T-helper 2 cell treated with Interferon-gamma antibody and Interleukin-4, amounts not matched to agents 5 μg/mL and 100 μg/mL, for 36 hours (primary cell): ENCODE measurements around the gene DGCR8.

Experiments
- DNase-seq: peaks from one replicate; pipeline ENCODE4 v3.0.0; 2021; ENCODE audit warnings: low spot score
- H3K27ac Mint-ChIP-seq: one replicate; pipeline ENCODE4 v1.8.0; 2021; ENCODE audit warnings: mild to moderate bottlenecking, mixed read lengths
- H3K27me3 Mint-ChIP-seq: one replicate; pipeline ENCODE4 v1.8.0; 2021; ENCODE audit warnings: low read depth, mixed read lengths
- H3K36me3 Mint-ChIP-seq: one replicate; pipeline ENCODE4 v1.8.0; 2021; ENCODE audit warnings: low read depth, mixed read lengths
- H3K4me1 Mint-ChIP-seq: one replicate; pipeline ENCODE4 v1.8.0; 2021; ENCODE audit warnings: low read depth, mixed read lengths
- H3K4me3 Mint-ChIP-seq: one replicate; pipeline ENCODE4 v1.8.0; 2022; ENCODE audit warnings: mild to moderate bottlenecking, moderate library complexity, mixed read lengths
- H3K9me3 Mint-ChIP-seq: one replicate; pipeline ENCODE4 v1.8.0; 2021; ENCODE audit warnings: mixed read lengths

DGCR8 gene

DNA sequence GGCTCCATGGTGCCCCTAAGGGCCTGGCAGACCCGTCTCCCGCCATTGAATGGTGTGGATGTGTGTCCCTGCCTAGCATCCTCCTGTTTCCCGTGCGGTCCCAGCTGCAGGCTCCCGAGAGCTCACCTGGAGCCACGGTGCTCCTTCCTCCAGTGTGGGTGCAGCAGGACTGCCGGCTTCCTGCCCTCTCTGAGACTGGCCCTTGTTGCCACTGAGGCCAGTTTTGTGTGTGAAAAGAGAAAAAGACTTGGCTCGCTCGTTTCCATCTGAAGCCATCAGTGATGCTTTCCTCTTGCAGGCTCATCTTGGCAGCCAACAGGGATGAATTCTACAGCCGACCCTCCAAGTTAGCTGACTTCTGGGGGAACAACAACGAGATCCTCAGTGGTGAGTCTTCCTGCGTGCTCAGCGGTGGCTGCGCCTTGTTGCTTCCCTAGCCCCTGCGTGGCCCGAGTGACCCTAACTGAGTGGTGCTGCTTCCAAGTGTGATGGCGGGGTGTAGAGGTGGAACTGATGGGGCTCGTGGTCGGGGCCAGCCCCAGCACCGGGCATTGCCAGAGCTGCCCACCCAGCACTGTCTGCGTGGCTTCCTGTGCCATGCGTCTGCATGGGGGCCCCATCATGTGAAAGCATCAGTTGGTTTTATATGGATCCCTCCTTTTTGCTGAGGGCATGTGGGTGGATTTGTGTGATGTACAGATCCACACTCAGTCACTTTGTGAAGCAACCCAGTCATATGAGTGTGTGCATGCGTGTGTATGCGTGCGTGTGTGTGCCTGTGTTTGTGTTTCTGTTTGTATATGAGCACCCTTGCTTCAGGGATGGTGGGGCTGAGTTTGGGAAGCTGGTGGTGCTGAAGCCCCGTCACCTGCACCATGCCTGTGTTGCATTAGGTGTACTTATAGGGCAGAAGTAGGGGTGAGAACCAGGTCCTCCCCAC lies 36.7 kb upstream of the DGCR8 start:
- no peak overlapping the region for H3K4me3 Mint-ChIP-seq
- no peak overlapping the region for H3K27ac Mint-ChIP-seq
- peaks cover 35% of the 10 kb centered on the region for H3K36me3 Mint-ChIP-seq
- no peaks in the 10 kb centered on the region for H3K27me3 Mint-ChIP-seq
- H3K9me3 Mint-ChIP-seq: peaks cover 7% of the 10 kb centered on the region
- no peaks in the 10 kb centered on the region for H3K4me1 Mint-ChIP-seq
- DNase-seq: no peak

DNA sequence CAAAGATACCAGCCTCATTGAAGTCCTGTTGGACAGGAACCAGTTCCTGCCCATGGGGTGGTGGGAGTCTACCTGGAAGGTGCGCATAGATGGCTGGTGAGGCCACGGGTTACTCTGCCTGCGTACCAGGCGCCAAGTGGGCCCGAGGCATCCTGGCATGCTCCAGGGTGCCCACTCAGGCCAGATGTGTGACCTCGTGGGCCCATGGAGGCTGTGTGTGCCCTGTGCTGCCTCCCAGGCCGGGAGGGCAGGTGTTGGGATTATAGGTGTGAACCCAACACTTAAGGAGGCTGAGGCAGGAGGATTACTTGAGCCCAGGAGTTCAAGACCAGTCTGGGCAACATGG lies 36.1 kb upstream of the DGCR8 start:
- Mint-ChIP-seq H3K36me3 (peaks cover 40% of the 10 kb centered on the region), H3K4me3 (no peak overlapping the region), H3K27me3 (no peaks in the 10 kb centered on the region), H3K9me3 (peaks cover 13% of the 10 kb centered on the region), H3K4me1 (no peaks in the 10 kb centered on the region), H3K27ac (no peak overlapping the region)
- DNase-seq: no peak

DNA sequence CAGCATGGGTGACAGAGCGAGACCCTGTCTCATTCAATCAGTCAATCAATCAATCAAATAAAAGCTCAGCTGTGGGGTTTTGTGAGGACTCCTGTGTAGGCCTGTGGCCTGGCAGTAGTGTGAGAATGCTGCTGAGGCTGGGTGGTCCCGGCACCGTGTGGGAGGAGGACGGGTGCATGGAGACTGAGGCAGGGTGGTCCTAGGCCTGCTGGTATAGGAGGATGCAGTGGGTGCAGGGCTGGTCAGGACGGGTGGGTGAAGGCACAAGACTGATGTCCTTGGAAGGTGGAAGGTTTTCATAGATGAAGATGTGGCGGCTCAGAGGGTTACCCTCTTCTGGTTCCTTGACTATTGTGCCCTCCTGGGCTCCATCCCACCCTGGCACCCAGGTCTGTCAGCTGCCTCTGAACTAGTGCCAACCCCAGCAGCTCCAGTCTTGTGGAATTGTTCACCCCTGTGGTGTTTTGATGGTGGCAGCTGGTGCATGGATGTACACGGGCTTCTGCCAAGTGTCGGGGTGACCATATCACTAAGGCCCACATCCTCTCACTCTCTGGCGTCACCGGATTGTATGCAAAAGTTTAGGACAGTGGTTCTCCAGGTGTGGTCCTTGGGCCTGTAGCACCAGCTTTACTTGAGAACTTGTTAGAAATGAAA lies 35.4 kb upstream of the DGCR8 start:
- no peaks in the 10 kb centered on the region for H3K27me3 Mint-ChIP-seq
- no peaks in the 10 kb centered on the region for H3K4me1 Mint-ChIP-seq
- H3K27ac Mint-ChIP-seq: no peak overlapping the region
- H3K4me3 Mint-ChIP-seq: no peak overlapping the region
- H3K9me3 Mint-ChIP-seq: peaks cover 16% of the 10 kb centered on the region
- peaks cover 41% of the 10 kb centered on the region for H3K36me3 Mint-ChIP-seq
- no peak for DNase-seq

- H3K36me3 Mint-ChIP-seq: peaks cover 44% of the 10 kb centered on the region
- no peak overlapping the region for H3K4me3 Mint-ChIP-seq
- no peaks in the 10 kb centered on the region for H3K27me3 Mint-ChIP-seq
- no peak overlapping the region for H3K27ac Mint-ChIP-seq
- no peak for DNase-seq
- no peaks in the 10 kb centered on the region for H3K4me1 Mint-ChIP-seq
- peaks cover 16% of the 10 kb centered on the region for H3K9me3 Mint-ChIP-seq
These were observed 33.3 kb upstream of the DGCR8 start for GRCh38 chr22:20046730-20047129.

DNA sequence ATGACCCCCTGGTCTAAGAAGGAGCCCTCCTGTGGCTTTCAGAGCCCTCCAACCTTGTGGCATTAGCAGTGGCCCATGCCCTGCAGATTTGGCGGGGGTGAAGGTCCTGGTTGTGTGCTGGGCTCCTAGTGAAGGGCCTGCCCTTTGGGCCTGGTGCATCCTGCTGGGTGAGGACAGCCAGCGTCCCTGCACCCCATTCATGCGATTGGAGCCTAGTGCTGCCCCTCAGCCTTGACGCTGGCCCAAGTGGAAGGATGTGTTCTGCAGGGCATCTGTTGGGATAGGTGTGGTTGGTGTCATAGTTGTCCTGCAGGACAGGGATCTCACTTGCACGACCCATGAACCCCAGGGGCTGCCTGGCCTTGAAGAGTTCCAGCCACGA lies 28.1 kb upstream of the DGCR8 start:
- no peak overlapping the region for H3K27ac Mint-ChIP-seq
- H3K4me3 Mint-ChIP-seq: no peak overlapping the region
- H3K4me1 Mint-ChIP-seq: no peaks in the 10 kb centered on the region
- DNase-seq: no peak
- peaks cover 13% of the 10 kb centered on the region for H3K9me3 Mint-ChIP-seq
- H3K27me3 Mint-ChIP-seq: no peaks in the 10 kb centered on the region
- peaks cover 34% of the 10 kb centered on the region for H3K36me3 Mint-ChIP-seq

- H3K4me1 Mint-ChIP-seq: no peaks in the 10 kb centered on the region
- H3K36me3 Mint-ChIP-seq: peaks cover 28% of the 10 kb centered on the region
- peaks cover 13% of the 10 kb centered on the region for H3K9me3 Mint-ChIP-seq
- no peak overlapping the region for H3K27ac Mint-ChIP-seq
- DNase-seq: no peak
- no peaks in the 10 kb centered on the region for H3K27me3 Mint-ChIP-seq
- H3K4me3 Mint-ChIP-seq: no peak overlapping the region
These were observed 27.5 kb upstream of the DGCR8 start for GRCh38 chr22:20052309-20053259.

DNA sequence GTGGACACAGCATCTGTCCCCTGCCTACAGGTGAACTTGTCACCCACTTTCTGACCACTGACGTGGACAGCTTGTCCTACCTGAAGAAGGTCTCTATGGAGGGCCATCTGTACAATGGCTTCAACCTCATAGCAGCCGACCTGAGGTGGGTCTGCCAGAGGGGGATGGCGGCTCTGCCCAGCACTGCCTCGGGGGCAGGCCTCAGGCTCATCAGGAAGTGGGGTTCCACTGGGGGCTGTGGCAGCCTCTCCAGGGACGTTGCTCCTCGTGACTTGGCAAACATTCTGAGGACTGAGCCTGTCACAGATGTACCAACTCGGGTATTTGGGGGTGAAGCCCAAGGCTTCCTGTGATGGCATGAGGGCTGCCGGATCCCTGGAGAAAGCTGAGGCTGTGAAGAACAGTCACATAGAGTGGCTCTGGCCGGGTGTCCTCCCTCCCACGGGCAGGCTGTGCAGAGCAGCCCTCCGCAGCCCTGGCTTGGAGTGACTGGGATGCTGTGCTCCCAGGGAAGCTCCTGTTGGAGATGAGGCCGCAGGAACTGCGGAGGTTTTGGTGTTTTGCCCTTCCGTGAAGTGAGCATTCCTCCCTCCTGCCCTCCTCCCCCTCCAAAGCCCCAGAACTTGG lies 26.5 kb upstream of the DGCR8 start:
- Mint-ChIP-seq H3K27me3 (no peaks in the 10 kb centered on the region), H3K36me3 (peaks cover 23% of the 10 kb centered on the region), H3K9me3 (peaks cover 7% of the 10 kb centered on the region), H3K4me3 (no peak overlapping the region), H3K27ac (no peak overlapping the region), H3K4me1 (peaks cover 1% of the 10 kb centered on the region)
- no peak for DNase-seq

- H3K36me3 Mint-ChIP-seq: peaks cover 18% of the 10 kb centered on the region
- no peak overlapping the region for H3K4me3 Mint-ChIP-seq
- H3K9me3 Mint-ChIP-seq: peaks cover 2% of the 10 kb centered on the region
- H3K27me3 Mint-ChIP-seq: no peaks in the 10 kb centered on the region
- DNase-seq: no peak
- H3K27ac Mint-ChIP-seq: no peak overlapping the region
- peaks cover 5% of the 10 kb centered on the region for H3K4me1 Mint-ChIP-seq
These were observed 26.0 kb upstream of the DGCR8 start for GRCh38 chr22:20054034-20054427.

- H3K36me3 Mint-ChIP-seq: peaks cover 15% of the 10 kb centered on the region
- H3K4me3 Mint-ChIP-seq: no peak overlapping the region
- no peak overlapping the region for H3K27ac Mint-ChIP-seq
- H3K4me1 Mint-ChIP-seq: peaks cover 8% of the 10 kb centered on the region
- DNase-seq: no peak
- no peaks in the 10 kb centered on the region for H3K9me3 Mint-ChIP-seq
- no peaks in the 10 kb centered on the region for H3K27me3 Mint-ChIP-seq
These were observed 25.6 kb upstream of the DGCR8 start for GRCh38 chr22:20054485-20054884.

DNA sequence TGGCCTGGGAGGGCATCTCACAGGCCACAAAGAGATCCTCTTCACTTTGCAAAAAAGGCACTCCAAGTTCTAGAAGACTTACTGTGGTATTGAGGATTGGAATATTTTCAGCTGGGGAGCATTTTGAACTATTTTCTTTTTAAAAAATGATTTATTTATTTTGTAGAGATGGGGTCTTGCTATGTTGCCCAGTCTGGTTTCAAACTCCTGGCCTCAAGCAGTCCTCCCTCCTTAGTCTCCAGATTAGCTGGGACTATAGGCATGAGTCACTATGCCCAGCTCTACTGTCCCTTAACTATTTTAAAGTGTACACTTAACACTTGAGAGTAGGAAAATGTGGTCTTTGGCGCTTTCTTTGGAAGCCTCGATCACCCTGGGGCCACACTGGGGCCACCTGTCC lies 24.9 kb upstream of the DGCR8 start:
- no peak overlapping the region for H3K4me3 Mint-ChIP-seq
- H3K4me1 Mint-ChIP-seq: peaks cover 11% of the 10 kb centered on the region
- DNase-seq: no peak
- no peaks in the 10 kb centered on the region for H3K27me3 Mint-ChIP-seq
- H3K9me3 Mint-ChIP-seq: no peaks in the 10 kb centered on the region
- peaks cover 10% of the 10 kb centered on the region for H3K36me3 Mint-ChIP-seq
- H3K27ac Mint-ChIP-seq: no peak overlapping the region

GRCh38 chr22:20055654-20056053 lies 24.4 kb upstream of the DGCR8 start:
- no peak for DNase-seq
- Mint-ChIP-seq H3K4me3 (no peak overlapping the region), H3K27ac (no peak overlapping the region), H3K9me3 (no peaks in the 10 kb centered on the region), H3K4me1 (peaks cover 11% of the 10 kb centered on the region), H3K27me3 (no peaks in the 10 kb centered on the region), H3K36me3 (peaks cover 9% of the 10 kb centered on the region)

GRCh38 chr22:20056161-20056560 lies 23.9 kb upstream of the DGCR8 start:
- Mint-ChIP-seq H3K27ac (no peak overlapping the region), H3K36me3 (peaks cover 9% of the 10 kb centered on the region)

GRCh38 chr22:20056696-20057386 lies 23.2 kb upstream of the DGCR8 start:
- no peak for DNase-seq
- Mint-ChIP-seq H3K9me3 (no peaks in the 10 kb centered on the region), H3K27me3 (no peaks in the 10 kb centered on the region), H3K36me3 (peaks cover 9% of the 10 kb centered on the region), H3K4me1 (peaks cover 11% of the 10 kb centered on the region), H3K4me3 (no peak overlapping the region), H3K27ac (no peak overlapping the region)

More at GRCh38 chr22:20056161-20056560, 23.9 kb upstream of the DGCR8 start:
- DNase-seq: no peak
- no peak overlapping the region for H3K4me3 Mint-ChIP-seq
- no peaks in the 10 kb centered on the region for H3K27me3 Mint-ChIP-seq
- peaks cover 11% of the 10 kb centered on the region for H3K4me1 Mint-ChIP-seq
- H3K9me3 Mint-ChIP-seq: no peaks in the 10 kb centered on the region
